ENCODE results near the gene PRKAG1.

- TF ChIP-seq POLR2AphosphoS5 (IDR thresholded peaks at IDR 0.05) (no peak), CTCF (IDR thresholded peaks at IDR 0.05) (no peak), POLR2A (IDR thresholded peaks at IDR 0.05) (no peak)
Measured at GRCh38 chr12:49052451-49053208, 34.1 kb upstream of the PRKAG1 start.
